ENCODE results near the gene CHCHD6.

- no peak for TF ChIP-seq GATA2 (IDR thresholded peaks at IDR 0.05; ENCODE audit: low read depth, low read length)
- no peak for TF ChIP-seq GATA3 (IDR thresholded peaks at IDR 0.05; ENCODE audit: low read depth, low read length)
Observed at GRCh38 chr3:126918355-126918821, 214.3 kb downstream of the CHCHD6 start.
